ELR (cell line): Measurements from ENCODE around the gene PROB1.
A peak's percentile ranks its signal among the peaks of the same experiment; 100 is the strongest.
"Not testable (repeated sequence)": the region's sequence is repeated elsewhere in the genome, so short reads cannot be mapped to it uniquely, and the experiment has no call there.

ENCODE experiments used
- DNase-seq: peaks from one replicate; pipeline ENCODE4 v3.0.0-alpha.2; 2015; ENCODE audit warnings: low read depth

PROB1 gene

GRCh38 chr5:139392324-139392677 is 2.6 kb downstream of the PROB1 start:
- no peak for DNase-seq

DNA sequence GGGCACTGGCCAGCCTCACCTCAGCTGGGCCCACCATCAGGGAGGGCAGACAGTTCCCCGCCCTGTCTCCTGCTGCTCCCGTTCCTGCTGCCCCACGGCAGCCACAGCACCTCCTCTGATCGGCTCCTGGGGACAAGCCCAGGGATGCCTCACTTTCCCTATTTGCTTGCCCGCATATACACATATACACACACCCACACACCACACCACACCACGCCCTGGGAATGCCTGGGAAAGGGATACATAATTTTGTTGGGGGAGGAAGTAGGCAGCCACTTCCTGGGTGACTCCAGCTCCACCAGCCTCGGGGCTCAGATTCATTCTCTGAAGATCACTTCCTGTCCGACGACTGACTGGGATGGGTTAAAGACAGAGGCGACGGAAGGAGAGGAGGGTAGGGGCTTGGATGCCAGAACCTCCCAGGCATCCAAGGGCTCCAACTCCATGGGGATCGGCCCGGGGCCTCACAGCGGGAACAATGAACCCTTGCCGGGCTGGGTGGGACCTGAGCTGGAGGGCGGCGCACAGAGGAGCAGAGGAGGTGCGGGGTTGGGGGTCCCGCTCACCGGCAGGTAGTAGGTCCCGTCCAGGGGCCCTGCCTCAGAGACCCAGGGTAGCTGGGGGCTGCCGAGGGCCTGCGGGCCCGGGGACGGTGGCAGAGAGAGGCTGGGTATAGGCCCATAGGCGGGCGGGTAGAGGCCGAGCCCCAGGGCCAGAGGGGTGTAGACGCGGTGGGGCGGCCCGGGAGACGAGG is 3.2 kb downstream of the PROB1 start:
- peak; percentile 98 for DNase-seq

DNA sequence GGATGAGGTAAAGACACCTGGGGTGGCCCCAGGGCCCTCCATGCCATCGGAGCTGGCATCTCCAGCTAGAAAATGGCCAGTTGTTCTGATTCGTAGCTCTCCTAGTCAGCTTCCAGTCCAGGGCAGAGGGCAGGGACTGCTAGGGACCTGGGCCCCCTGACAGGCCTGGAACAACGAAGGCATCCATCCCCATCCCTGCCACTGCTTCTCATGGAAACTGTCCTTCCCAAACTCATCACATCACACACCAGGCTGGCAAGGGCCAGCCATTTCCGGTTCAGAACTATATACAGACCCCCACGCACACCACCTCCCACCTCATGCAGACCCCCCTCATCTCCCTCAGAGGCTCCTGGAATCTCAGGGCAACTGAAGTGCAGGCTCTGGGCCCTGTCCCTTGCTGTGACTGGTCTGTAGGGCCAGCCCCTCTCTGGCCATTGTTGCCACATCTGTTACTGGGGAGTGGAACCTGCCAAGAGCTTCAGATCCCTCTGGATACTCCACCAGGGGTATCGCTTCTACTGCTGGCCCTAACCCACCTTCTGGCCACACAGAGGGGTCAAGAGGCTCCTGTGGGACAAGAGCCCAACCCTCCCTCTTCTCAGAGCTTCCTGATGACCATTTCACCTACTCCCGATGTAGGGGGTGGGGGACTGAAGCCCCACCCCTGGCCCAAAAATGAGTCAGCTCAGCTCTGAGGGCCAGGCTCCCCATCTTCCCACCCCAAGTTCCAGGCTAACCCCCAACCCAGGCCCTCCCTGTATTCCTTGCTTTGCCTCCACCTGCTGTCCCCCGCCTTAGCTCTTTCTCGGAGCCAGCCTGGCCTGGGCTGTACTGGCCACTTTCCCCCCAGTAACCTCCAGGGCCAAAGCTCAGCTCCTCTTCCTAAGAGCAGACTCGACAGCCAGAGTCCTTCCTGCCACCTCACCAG is 4.0 kb downstream of the PROB1 start:
- peak; percentile 67 for DNase-seq

DNA sequence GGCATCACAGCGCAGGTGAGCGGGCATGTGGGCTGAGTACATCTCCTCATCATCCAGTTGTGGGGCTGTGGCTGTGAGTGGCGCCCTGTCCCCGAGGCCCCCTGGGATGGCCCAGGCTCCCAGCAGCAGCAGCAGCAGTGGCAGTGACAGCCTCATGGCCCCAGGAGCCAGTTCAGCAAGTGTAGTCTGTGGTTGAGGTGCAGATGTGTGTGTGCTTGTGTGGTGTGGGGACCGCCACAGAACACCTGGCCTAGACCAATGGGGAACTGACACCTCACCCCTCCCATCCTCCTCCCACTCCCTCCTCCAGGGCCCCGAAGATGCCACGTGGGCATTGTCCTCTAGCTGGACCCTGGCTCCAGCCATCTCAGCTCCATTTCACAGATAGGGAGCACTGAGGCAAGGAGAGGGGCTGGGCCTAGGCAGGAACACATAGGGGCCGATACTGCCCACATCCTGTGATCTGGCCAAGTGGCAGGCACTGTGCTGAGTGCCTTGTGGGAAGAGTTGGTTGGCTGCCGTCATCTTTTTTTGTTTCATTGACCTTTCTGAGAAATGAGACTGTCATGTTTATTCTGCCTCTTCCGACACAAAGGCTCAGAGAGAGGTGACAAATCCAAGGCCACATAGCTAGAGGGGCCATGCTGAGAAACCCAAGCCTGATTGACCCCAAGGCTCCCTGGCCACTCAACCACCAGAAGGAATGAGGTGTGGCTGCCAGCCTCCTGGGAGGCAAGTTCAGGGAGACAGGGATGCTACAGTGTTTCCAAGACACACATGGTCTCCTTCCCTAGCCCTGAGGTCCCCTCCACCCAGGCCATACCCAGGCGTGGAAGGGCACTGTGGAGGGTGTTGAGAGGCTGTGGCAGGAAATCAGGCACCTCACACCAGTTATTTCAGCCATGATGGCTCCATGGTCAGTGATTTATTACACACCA is 4.9 kb downstream of the PROB1 start, which contains the start of gene MZB1:
MZB1 (minus strand) TSS at position 213 of the 938 bp plus-strand sequence; CDS start at position 156, 57 bp downstream.
- no peak for DNase-seq

DNA sequence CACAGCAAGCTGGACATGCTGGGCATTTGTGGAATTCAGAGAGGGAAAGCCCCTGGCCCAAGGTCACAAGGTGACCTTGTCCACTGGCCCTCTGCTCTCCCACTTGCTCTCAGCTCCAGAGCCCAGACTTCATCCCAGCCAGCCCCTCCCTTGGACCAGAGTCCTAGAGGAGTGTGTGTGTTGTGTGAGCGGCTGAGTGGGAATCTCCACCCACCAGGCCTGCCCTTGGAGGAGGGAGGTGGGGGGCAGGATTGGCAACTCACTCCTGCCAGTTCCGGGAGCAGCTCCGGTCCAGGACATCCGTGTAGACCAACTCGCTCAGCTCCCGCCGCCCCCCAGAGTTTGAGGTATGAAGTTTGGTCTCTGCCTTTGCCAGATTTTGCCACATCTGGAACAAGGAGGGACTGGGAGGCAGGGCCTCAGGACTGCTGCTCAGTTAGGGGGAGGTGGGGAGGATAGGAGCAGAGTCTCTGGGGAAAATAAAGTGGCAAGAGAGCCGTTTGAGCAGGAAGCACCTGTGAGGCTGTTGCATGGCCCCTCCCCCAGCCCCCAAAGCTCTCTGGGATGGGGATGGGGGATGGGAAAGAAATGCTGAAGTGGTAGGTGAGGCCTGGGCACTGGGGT is 6.6 kb downstream of the PROB1 start:
- no peak for DNase-seq

- DNase-seq, result no peak
These were observed 7.2 kb downstream of the PROB1 start for GRCh38 chr5:139387611-139388197.

- not testable (repeated sequence) for DNase-seq
These were observed 7.9 kb downstream of the PROB1 start for GRCh38 chr5:139386956-139387355.

- no peak for DNase-seq
These were observed 8.9 kb downstream of the PROB1 start for GRCh38 chr5:139386050-139386438.

GRCh38 chr5:139385061-139386049 is 9.5 kb downstream of the PROB1 start:
- no peak for DNase-seq

DNA sequence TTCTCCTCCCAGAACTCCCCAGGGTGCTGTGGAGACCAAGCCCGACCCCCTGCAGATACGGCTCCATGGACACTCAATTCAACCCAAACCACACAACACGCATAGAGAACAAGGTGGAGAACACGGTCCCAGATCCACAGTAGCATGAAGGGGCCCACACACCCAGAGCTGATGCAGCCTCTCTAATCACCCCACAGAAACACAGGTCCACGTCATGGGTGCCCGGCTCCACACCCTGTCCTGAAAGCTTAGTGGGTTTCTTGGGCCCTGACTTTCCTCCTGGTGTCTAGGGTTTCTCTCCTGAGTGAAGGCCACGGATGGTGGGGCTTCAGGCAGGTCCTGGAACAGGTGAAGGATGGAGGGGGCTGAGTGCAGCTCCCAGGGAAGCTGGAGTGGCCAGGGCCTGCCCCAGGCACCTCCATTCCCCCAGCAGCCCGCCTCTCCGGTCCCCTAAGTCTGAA is 10.3 kb downstream of the PROB1 start:
- no peak for DNase-seq

DNA sequence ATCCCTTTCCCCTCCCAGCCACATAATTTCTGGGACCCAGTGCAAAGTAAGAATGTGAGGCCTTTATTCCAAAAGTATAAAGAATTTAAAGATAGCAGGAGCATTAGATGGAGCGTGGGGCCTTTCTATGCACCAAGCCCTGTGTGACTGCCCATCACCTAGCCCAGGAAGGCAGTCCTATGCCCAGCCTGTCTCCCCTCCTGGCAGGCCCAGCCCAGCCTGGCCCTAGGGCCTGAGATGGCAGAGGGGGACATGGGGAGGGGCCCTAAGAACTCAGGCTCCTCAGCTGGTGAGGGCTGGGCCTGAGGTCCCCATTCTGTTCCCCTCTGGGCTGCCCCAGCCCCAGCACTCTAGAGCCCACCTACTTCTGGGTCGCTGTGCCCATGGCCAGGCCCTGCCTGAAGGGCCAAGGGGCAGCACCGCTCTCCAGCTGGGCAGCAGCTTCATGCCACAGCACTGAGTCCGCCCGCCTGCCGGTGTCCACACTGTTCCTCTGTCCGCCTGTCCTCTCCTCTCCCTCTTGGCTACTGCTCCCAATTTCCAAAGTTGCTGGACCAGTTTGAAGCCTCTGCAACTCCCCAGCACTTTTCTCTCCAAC is 10.8 kb downstream of the PROB1 start:
- DNase-seq, result no peak

- no peak for DNase-seq
These were observed 11.5 kb downstream of the PROB1 start, which contains the start of gene SLC23A1 for GRCh38 chr5:139383275-139383992. TSS of gene SLC23A1 (minus strand) at chr5:139383297. CDS start at chr5:139383253, 44 bp downstream.

- DNase-seq, result no peak
These were observed 12.1 kb downstream of the PROB1 start for GRCh38 chr5:139382807-139383206.

GRCh38 chr5:139381837-139382761 is 12.8 kb downstream of the PROB1 start:
- DNase-seq, result no peak

DNA sequence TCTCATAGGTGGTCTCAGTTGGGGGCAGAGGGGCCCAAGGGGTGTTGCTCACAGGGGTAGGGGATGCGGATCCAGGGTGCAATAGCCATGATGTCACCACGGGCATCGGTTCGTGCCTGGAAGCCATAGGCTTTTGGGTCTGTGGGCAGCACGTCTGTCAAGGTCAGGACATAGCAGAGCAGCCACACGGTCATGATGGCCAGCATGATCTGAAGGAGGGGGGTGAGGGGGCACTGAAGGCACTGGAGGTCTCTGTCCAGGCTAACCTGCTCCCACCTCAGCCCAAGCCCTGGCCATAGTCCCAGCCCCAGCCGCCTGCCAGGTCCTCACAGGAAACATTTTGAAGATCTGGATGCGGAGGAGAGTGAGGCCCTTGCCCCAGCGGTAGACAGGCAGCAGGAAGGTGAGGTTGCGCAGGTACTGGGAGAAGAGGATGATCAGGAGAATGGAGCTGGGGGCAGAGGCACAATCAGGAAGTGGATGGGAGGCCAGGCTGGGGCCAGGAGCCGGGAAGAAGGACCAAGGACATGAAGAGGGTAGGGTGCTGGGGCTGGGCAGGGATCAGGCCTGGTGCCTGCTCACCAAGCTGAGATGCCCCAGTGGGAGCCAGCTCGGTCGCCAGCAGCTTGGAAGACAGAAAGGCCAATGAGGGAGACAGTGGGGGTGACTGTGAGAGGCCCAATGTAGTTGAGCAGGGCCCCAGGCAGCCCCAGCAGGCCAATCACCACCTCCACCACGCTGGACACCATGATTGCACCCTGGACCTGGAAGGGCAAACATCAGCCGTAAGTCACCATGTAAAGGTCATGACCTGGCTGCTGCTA is 15.1 kb downstream of the PROB1 start:
- DNase-seq, result no peak

GRCh38 chr5:139378941-139379361 is 16.0 kb downstream of the PROB1 start:
- no peak for DNase-seq
